DND-41 (cell line): ENCODE data around the gene CYSRT1.

Experiments
- ATAC-seq: fragments of 200-7000 bp; cut with Tn5 transposase; 3 replicates; pipeline ENCODE4 v1.9.1; 2021; ENCODE audit warnings: low read depth; ENCODE audit not compliant: insufficient read depth
- DNase-seq: peaks from one replicate; pipeline ENCODE4 v3.0.0-alpha.2; 2020
- H2AFZ ChIP-seq: 2 replicates; pipeline ENCODE4 v1.6.0; 2012; ENCODE audit warnings: low read depth, low read length
- H3K27ac ChIP-seq: 2 replicates; pipeline ENCODE4 v1.5.1; 2012; ENCODE audit warnings: low read length, inconsistent platforms
- H3K27me3 ChIP-seq: fragments of 200-600 bp; sonication (generic); 2 replicates; pipeline ENCODE4 v1.6.0; 2012; ENCODE audit warnings: low read length, mild to moderate bottlenecking, inconsistent platforms; ENCODE audit not compliant: insufficient read depth, poor library complexity
- H3K36me3 ChIP-seq: 2 replicates; pipeline ENCODE4 v1.5.1; 2012; ENCODE audit warnings: low read length, inconsistent platforms; ENCODE audit not compliant: insufficient read depth
- H3K4me1 ChIP-seq: 2 replicates; pipeline ENCODE4 v1.5.1; 2012; ENCODE audit warnings: mild to moderate bottlenecking, low read length; ENCODE audit not compliant: insufficient read depth
- H3K4me2 ChIP-seq: 2 replicates; pipeline ENCODE4 v1.6.0; 2012; ENCODE audit warnings: mild to moderate bottlenecking, moderate library complexity, low read length, inconsistent platforms; ENCODE audit not compliant: insufficient read depth
- H3K4me3 ChIP-seq, 2 experiments: fragments of 200-600 bp in 1 of 2; shearing (Covaris generic) in 1 of 2; 2 replicates each; pipeline ENCODE4 v1.5.1; 2012 to 2016; ENCODE audit warnings: inconsistent platforms in 2 of 2, low read length in 2 of 2, mild to moderate bottlenecking in 2 of 2, low read depth in 1 of 2, moderate library complexity in 1 of 2
- H3K79me2 ChIP-seq: 2 replicates; pipeline ENCODE4 v1.6.0; 2012; ENCODE audit warnings: low read length, inconsistent platforms; ENCODE audit not compliant: insufficient read depth
- H3K9ac ChIP-seq: 2 replicates; pipeline ENCODE4 v1.6.0; 2012; ENCODE audit warnings: low read depth, mild to moderate bottlenecking, inconsistent platforms, low read length, moderate library complexity
- H3K9me3 ChIP-seq: 2 replicates; pipeline ENCODE4 v1.5.1; 2012; ENCODE audit warnings: low read length, moderate library complexity, mild to moderate bottlenecking, inconsistent platforms; ENCODE audit not compliant: insufficient read depth, severe bottlenecking
- H4K20me1 ChIP-seq: 2 replicates; pipeline ENCODE4 v1.6.0; 2012; ENCODE audit warnings: low read length; ENCODE audit not compliant: insufficient read depth
- EZH2 ChIP-seq: IDR thresholded peaks from 3 replicates; pipeline ENCODE4 v1.6.1; 2012; ENCODE audit warnings: borderline replicate concordance, low read depth, mild to moderate bottlenecking, moderate library complexity, low read length, inconsistent platforms; ENCODE audit not compliant: severe bottlenecking
- TF ChIP-seq, protein P1 (sequence below): IDR thresholded peaks from 2 replicates; pipeline ENCODE4 v1.5.1; 2012; ENCODE audit warnings: borderline replicate concordance, low read length, moderate library complexity, mild to moderate bottlenecking; ENCODE audit not compliant: poor library complexity, severe bottlenecking; ENCODE audit errors: extremely low read depth

Gene CYSRT1

GRCh38 chr9:137187386-137187785, 37.6 kb upstream of the CYSRT1 start:
- Histone ChIP-seq H3K27me3 (no peaks in the 10 kb centered on the region), H3K4me1 (peaks cover 44% of the 10 kb centered on the region), H3K36me3 (peaks cover 74% of the 10 kb centered on the region), H3K9ac (peak overlapping the region; percentile 97), H4K20me1 (peaks cover 39% of the 10 kb centered on the region), H3K27ac (peak overlapping the region; percentile 94; the same call in 1 of the 2 replicates), H3K4me2 (peak overlapping the region; percentile 88), H2AFZ (no peak overlapping the region), H3K79me2 (peaks cover 48% of the 10 kb centered on the region), H3K9me3 (no peaks in the 10 kb centered on the region), H3K4me3 (peak overlapping the region; percentile 66 to 97; a peak in 3 of 4 replicates)
- TF ChIP-seq, protein P1, sequence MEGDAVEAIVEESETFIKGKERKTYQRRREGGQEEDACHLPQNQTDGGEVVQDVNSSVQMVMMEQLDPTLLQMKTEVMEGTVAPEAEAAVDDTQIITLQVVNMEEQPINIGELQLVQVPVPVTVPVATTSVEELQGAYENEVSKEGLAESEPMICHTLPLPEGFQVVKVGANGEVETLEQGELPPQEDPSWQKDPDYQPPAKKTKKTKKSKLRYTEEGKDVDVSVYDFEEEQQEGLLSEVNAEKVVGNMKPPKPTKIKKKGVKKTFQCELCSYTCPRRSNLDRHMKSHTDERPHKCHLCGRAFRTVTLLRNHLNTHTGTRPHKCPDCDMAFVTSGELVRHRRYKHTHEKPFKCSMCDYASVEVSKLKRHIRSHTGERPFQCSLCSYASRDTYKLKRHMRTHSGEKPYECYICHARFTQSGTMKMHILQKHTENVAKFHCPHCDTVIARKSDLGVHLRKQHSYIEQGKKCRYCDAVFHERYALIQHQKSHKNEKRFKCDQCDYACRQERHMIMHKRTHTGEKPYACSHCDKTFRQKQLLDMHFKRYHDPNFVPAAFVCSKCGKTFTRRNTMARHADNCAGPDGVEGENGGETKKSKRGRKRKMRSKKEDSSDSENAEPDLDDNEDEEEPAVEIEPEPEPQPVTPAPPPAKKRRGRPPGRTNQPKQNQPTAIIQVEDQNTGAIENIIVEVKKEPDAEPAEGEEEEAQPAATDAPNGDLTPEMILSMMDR, result no peak
- TF ChIP-seq EZH2, result no peak
- no peak for DNase-seq
- no peak for ATAC-seq

GRCh38 chr9:137188086-137188489, 36.9 kb upstream of the CYSRT1 start:
- H3K4me2 ChIP-seq, result peak overlapping the region; percentile 88
- H2AFZ ChIP-seq, result peak overlapping the region; percentile 84
- TF ChIP-seq, protein P1, result no peak
- no peak for TF ChIP-seq EZH2
- H3K9ac ChIP-seq, result peak overlapping the region; percentile 97
- H3K27ac ChIP-seq, result peak overlapping the region; percentile 94
- H3K79me2 ChIP-seq, result peaks cover 48% of the 10 kb centered on the region
- H3K4me1 ChIP-seq, result peaks cover 44% of the 10 kb centered on the region
- ATAC-seq, result no peak
- peaks cover 67% of the 10 kb centered on the region for H3K36me3 ChIP-seq
- peak overlapping the region; percentile 66 to 97 for H3K4me3 ChIP-seq
- no peaks in the 10 kb centered on the region for H3K27me3 ChIP-seq
- no peak for DNase-seq
- H4K20me1 ChIP-seq, result peaks cover 39% of the 10 kb centered on the region
- no peaks in the 10 kb centered on the region for H3K9me3 ChIP-seq

DNA sequence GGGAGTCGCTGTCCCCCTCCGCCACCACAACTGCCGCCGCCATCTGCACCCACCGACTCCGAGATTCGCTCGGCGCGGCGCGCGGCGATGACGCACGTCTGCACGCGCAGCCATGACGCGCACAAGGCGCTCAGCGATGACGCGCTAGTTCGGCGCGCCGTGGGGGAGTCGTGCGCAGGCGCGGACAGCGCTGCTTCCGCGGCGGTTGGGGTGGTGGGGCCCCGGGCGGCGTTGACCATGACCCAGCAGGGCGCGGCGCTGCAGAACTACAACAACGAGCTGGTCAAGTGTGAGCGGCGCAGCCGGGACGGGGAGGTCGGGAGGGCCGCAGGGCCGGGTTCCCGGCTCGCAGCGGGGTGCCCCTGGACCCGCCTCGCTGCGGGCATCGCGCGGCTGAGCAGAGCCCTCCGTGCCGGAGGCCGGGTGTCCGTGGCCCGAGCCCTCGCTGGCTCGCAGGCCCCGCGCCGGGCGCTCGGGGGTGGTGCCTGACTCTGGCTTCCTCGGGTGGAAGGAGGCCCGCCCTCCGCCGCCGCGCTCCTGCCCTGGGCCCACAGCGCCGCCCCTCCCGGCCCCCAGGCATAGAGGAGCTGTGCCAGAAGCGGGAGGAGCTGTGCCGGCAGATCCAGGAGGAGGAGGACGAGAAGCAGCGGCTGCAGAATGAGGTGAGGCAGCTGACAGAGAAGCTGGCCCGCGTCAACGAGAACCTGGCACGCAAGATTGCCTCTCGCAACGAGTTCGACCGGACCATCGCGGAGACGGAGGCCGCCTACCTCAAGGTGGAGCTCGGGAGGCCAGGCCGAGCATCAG, 36.3 kb upstream of the CYSRT1 start, which contains the start of the genes ANAPC2 and SSNA1:
Gene ANAPC2 (minus strand): TSS at position 71 of the 807 bp plus-strand sequence. CDS start 28 bp downstream, at position 43.
Gene SSNA1 (plus strand): TSS at position 187 of the 807 bp plus-strand sequence. CDS start 51 bp downstream, at position 238.
- ATAC-seq, result peak; percentile 76
- Histone ChIP-seq H3K79me2 (peaks cover 48% of the 10 kb centered on the region), H3K9ac (peak within 1 kb of the TSS; percentile 97)

More for the DNA sequence above, 36.3 kb upstream of the CYSRT1 start, which contains the start of the genes ANAPC2 and SSNA1:
- Histone ChIP-seq H3K4me1 (peaks cover 44% of the 10 kb centered on the region), H3K9me3 (no peaks in the 10 kb centered on the region), H3K36me3 (peaks cover 61% of the 10 kb centered on the region), H3K27ac (peak within 1 kb of the TSS; percentile 94), H3K4me3 (peak within 1 kb of the TSS; percentile 66 to 97), H3K4me2 (peak within 1 kb of the TSS; percentile 88), H4K20me1 (peaks cover 39% of the 10 kb centered on the region), H3K27me3 (no peaks in the 10 kb centered on the region), H2AFZ (peak within 1 kb of the TSS; percentile 84)
- no peak for TF ChIP-seq EZH2
- TF ChIP-seq, protein P1, result peak; percentile 48
- DNase-seq, result peak; percentile 87
